GM19395 (cell line): ENCODE measurements around the gene MAN1C1.
"Not testable (repeated sequence)": the region's sequence is repeated elsewhere in the genome, so short reads cannot be mapped to it uniquely, and the experiment has no call there.

ENCODE experiments used
- ATAC-seq: cut with Tn5 transposase; IDR thresholded peaks from one replicate; pipeline ENCODE4 v1.9.1; 2021; ENCODE audit warnings: mild to moderate bottlenecking, moderate library complexity; ENCODE audit not compliant: unreplicated experiment

The MAN1C1 gene

DNA sequence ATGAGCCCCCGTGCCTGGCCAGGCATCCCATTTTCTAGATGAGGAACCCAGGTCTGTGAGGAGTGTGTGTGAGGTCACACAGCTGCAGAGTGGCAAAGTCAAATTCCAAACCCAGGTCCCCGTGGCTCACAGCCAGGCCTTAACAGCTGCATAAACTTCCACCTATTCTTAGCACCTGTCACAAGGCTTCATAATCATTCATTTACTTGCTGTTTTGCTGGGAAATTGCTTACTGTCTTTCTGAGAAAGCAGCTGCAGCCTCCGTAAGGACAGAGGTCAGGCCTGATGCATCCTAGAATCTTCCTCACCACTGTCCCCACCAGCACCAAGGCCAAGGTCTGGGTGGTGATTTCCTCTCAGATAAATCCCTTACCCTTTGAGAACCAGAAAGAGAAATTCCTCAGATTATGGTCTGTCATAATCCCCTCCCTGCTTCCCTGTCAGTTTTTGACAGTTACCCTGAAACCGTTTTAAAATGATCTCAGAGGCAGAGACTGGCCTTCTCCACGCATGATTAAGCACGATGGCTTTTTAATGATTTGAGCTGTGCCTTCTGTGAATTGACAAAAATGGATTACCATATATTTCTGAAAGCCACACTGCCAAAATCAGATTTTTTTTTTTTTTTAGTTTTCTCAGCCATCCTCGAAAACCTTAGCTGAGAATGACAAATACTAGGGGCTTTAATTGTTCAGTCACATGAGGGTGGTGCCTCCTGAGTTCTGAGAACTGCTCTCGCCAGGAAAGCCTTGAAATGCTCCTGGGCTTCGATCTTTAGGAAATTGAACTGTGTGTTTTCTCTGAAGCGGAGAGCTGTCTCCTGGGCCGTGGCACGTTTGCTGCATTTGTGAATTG, 113.4 kb downstream of the MAN1C1 start:
- ATAC-seq, result no peak

GRCh38 chr1:25731148-25731547, 114.6 kb downstream of the MAN1C1 start:
- no peak for ATAC-seq

DNA sequence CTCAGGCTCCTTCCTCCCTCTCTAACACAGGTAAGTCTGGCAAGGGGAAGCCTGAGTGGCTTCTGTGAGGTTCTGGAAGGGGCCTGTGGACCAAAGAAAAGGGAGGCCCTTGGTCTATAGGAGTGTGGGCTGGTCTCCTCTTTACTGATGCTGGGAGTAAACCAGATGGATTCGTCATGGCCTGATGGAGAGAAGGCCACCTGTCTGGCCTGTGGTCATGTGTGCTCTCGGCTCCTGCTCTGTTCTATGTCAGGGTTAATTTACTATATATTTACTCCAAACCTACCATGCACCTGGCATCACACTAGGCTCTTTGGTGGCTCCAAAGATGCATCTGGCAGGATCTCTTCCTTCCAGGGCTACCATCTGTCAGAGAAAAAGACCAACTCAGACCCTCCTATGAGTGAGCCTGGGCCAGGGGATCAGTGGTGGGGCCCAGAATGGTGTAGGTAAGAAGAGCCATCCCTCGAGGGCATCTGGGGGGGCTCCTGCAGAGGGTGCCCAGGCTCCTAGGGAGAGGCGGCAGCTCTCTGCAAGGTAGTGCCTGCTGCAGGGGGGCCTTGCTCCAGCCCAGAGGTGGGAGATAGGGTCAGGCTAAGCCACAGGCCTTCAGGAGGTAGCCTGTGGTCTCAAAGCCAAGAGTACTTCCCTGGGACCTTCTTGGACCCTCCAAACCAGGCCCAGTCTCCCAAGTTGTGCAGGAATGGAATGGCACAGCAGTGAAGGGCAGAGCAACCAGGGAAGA, 115.2 kb downstream of the MAN1C1 start:
- ATAC-seq, result no peak

- ATAC-seq, result no peak
Measured at GRCh38 chr1:25732821-25733220, 116.2 kb downstream of the MAN1C1 start.

- no peak for ATAC-seq
Measured at GRCh38 chr1:25733271-25733670, 116.7 kb downstream of the MAN1C1 start.

DNA sequence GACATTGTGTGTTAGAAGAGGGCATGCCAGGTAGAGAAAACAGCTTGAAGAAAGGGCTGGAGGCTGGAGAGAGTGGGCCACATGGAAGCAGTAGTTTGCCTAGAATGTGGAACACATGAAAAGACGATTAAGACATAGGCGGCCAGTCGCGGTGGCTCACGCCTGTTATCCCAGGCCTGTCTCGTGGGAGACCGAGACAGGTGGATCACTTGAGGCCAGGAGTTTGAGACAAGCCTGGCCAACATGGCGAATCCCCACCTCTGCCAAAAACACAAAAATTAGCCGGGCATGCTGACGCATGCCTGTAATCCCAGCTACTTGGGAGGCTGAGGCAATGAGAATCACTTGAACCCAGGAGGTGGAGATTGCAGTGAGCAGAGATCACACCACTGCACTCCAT, 118.4 kb downstream of the MAN1C1 start:
- ATAC-seq, result not testable (repeated sequence)

DNA sequence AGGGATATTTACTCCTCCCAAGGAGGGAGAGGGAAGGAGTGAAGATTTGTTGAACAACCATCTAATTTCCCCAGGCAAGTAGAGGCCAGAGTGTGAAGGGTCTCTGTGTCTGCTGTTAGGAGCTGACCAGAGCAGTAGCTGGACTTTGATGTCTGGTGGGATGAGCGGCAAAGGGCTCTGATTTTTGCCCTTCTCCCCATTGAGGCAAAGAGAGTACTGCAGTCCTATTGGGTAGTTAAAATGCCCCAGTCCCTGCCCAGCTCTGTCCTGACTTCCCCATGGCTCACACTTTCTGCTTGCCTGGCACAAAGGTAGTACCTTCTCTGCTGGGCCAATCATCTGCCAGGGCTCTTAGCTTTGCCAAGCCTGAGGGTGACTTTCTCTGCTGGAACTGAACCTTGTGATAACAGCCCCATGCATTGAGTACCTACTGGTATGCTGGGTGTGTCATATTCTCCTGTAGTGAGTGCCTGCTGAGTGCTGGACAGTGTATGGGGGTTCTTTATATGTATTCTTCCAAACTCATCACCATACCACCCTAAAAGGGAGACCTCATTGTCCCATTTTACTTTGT, 119.5 kb downstream of the MAN1C1 start:
- no peak for ATAC-seq

DNA sequence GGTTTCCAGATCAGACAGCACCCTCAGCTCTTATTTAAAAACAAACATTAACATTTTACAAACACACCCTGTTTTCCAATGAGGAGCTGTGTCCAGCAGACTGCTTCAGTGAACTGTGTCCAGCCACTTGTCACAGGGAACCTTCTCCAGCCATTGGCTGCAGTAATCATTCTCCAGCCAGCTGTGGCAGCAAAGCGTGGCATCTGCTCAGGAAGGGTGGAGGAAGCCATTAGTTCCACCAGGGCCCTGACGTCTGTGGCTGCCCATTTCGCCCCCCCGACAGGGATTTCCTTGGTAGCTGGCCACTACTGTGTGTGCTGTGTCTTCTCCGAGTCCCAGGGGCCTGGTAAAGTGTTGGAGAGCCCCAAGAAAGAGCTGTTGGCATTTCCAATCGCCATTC, 120.5 kb downstream of the MAN1C1 start:
- no peak for ATAC-seq

- ATAC-seq, result no peak
Measured at GRCh38 chr1:25738499-25738898, 121.9 kb downstream of the MAN1C1 start.

GRCh38 chr1:25739341-25739740, 122.8 kb downstream of the MAN1C1 start:
- ATAC-seq, result no peak

DNA sequence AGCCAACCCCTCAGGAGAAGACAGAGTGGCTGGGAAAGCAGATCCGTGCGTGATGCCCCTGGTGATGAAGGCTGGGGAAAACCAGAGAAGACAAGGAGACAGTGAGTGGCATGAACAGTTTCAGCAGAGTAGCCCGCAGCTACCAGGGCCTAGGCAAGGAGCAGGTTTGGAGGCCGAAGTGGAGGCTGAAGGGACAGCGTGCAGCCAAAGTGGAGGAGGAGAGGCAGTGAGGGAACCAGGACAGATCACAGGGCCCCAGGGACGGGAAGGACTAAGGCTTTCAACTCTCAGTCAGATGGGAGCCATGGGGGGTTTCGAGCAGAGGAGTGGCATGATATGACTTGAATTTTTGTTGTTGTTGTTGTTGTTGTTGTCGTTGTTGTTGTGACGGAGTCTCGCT, 123.5 kb downstream of the MAN1C1 start:
- ATAC-seq, result no peak

- ATAC-seq, result no peak
Measured at GRCh38 chr1:25742316-25742715, 125.7 kb downstream of the MAN1C1 start.

GRCh38 chr1:25743164-25744139, 126.9 kb downstream of the MAN1C1 start:
- ATAC-seq, result no peak

GRCh38 chr1:25744140-25744581, 127.6 kb downstream of the MAN1C1 start:
- no peak for ATAC-seq

- ATAC-seq, result no peak
Measured at GRCh38 chr1:25744636-25745425, 128.2 kb downstream of the MAN1C1 start.

GRCh38 chr1:25746299-25747045, 129.9 kb downstream of the MAN1C1 start:
- no peak for ATAC-seq

DNA sequence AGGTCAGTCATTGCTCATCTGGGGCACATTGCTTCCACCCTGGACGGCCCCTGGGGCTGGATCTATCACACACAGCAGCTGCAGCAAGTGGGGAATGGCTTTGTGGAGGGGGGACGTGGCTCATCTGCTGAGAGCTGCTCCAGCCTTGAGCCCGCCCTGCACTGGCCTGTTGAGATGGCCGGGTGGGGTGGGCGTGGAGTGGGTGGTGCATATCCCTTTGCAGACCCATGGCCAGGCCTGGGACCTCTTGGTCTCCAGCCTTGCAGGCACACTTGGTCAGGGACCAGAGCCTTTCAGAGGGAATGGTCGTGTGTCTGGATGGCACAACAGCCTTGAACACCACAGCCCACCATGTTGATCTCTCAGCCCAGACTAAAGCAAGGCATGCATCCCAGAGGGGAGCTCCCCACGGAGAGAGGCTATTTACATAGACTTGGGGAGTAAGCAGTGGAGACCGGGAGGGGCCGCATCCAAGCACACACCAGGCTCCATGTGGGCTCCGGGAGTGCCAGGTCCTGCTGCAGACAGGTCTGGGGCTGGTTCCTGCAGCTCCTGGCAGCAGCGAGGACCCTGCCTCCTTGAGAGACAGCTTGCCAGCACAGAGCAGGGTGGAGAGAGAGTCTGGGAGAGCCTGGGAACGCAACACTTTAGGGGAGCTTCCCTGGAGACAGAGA, 130.6 kb downstream of the MAN1C1 start:
- no peak for ATAC-seq

DNA sequence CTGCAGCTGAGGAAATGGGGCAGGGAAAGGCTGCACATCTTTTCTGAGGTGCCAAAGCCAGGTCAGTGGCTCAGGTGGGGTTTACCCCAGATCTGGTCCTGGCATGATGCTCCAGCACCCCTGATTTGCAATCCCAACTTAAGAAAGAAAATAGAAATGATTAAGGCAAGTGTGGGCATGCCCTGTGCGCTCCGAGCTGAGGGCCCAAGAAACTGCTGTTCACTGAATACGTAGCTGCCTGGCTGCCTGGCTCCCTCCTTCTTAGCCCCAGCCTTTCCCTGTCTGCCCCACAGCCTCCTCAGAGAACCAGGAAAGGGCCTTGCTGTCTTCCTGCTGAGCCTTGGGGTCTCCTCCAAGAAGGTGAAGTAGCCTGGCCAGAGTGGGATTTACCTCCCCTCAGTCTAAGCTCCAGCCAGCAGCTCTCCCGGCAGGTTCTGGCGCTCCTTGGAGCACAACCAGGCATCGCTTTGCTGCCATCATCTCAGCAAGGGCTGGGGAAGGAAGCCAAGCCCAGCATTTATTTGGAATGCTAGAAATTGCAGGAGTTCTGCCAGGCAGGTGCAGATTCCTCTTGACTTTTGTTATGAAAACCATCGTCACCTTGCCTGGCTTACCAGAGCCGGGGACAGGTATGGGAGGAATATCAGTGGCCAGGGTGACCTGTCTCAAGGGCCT, 132.1 kb downstream of the MAN1C1 start:
- no peak for ATAC-seq
